HFFc6 (cell line): ENCODE results near the gene LIF. TPM values are rescaled to one million over a fixed set of nuclear protein-coding genes. Genes with fewer than 3 reads are reported as not detected.

ENCODE experiments used
- DNase-seq: peaks from one replicate; pipeline ENCODE4 v3.0.0-alpha.2; 2018
- H3K27ac Mint-ChIP-seq: 2 replicates; pipeline ENCODE4 v1.8.0; 2020; ENCODE audit warnings: mild to moderate bottlenecking, mixed read lengths
- H3K27me3 Mint-ChIP-seq: 2 replicates; pipeline ENCODE4 v1.8.0; 2021; ENCODE audit warnings: mild to moderate bottlenecking, moderate library complexity, mixed read lengths; ENCODE audit not compliant: insufficient read depth
- H3K36me3 Mint-ChIP-seq: 2 replicates; pipeline ENCODE4 v1.8.0; 2021; ENCODE audit warnings: low read depth, mixed read lengths
- H3K4me1 Mint-ChIP-seq: 2 replicates; pipeline ENCODE4 v1.8.0; 2020; ENCODE audit warnings: low read depth, mixed read lengths
- H3K4me3 Mint-ChIP-seq: 2 replicates; pipeline ENCODE4 v1.8.0; 2020; ENCODE audit warnings: mild to moderate bottlenecking, moderate library complexity, mixed read lengths
- H3K9me3 Mint-ChIP-seq: 2 replicates; pipeline ENCODE4 v1.8.0; 2020; ENCODE audit warnings: mild to moderate bottlenecking, mixed read lengths
- total RNA-seq, 6 experiments: library from RNA; stranded (reverse); fragmentation: NEBNext Ultra II Directional; extraction: Animal tissue kit (Norgen Biotek cat#: 25700); gene quantifications; 2 replicates in 1 of 6; 3 replicates in 5 of 6; pipeline ENCODE4 v1.2.3, GENCODE V29; 2021
- TF ChIP-seq, protein P1 (sequence below): fragments of 200-600 bp; sonication (generic); IDR thresholded peaks from 2 replicates; pipeline ENCODE4 v1.5.0; 2021; ENCODE audit warnings: antibody characterized with exemption, mild to moderate bottlenecking

LIF gene
- total RNA-seq, 6 experiments from 2014 or later, result 0.40 to 2.2 (median 1.1) TPM

DNA sequence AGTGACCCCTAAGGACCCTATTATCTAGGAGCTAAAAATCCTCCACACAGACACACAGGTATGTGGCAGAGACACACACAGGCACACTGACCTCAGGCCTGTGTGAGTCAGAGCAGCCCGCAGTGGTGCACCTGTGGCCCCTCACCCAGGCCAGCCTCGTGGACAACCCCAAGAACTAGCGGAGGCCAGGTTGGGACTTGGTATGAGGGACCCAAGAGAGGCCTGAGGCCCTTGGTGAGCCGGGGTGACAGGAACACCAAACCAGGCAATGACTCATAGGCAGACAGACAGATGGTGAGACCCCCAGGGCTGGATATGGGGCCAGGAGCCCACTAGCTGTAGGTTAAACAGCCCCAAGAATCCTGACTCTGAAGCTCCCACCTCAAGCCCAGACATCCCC lies 36.8 kb upstream of the LIF start:
- no peaks in the 10 kb centered on the region for H3K9me3 Mint-ChIP-seq
- H3K4me3 Mint-ChIP-seq, result no peak overlapping the region
- peaks cover 14% of the 10 kb centered on the region for H3K4me1 Mint-ChIP-seq
- DNase-seq, result no peak
- TF ChIP-seq, protein P1, sequence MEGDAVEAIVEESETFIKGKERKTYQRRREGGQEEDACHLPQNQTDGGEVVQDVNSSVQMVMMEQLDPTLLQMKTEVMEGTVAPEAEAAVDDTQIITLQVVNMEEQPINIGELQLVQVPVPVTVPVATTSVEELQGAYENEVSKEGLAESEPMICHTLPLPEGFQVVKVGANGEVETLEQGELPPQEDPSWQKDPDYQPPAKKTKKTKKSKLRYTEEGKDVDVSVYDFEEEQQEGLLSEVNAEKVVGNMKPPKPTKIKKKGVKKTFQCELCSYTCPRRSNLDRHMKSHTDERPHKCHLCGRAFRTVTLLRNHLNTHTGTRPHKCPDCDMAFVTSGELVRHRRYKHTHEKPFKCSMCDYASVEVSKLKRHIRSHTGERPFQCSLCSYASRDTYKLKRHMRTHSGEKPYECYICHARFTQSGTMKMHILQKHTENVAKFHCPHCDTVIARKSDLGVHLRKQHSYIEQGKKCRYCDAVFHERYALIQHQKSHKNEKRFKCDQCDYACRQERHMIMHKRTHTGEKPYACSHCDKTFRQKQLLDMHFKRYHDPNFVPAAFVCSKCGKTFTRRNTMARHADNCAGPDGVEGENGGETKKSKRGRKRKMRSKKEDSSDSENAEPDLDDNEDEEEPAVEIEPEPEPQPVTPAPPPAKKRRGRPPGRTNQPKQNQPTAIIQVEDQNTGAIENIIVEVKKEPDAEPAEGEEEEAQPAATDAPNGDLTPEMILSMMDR, result no peak
- H3K27ac Mint-ChIP-seq, result no peak overlapping the region
- no peaks in the 10 kb centered on the region for H3K36me3 Mint-ChIP-seq
- H3K27me3 Mint-ChIP-seq, result peaks cover 3% of the 10 kb centered on the region

- H3K9me3 Mint-ChIP-seq, result no peaks in the 10 kb centered on the region
- no peak overlapping the region for H3K27ac Mint-ChIP-seq
- H3K36me3 Mint-ChIP-seq, result no peaks in the 10 kb centered on the region
- peaks cover 3% of the 10 kb centered on the region; the same call in 1 of the 2 replicates for H3K27me3 Mint-ChIP-seq
- TF ChIP-seq, protein P1, result no peak
- DNase-seq, result no peak
- peaks cover 16% of the 10 kb centered on the region for H3K4me1 Mint-ChIP-seq
- H3K4me3 Mint-ChIP-seq, result no peak overlapping the region
Observed at GRCh38 chr22:30282616-30283046, 36.1 kb upstream of the LIF start.

DNA sequence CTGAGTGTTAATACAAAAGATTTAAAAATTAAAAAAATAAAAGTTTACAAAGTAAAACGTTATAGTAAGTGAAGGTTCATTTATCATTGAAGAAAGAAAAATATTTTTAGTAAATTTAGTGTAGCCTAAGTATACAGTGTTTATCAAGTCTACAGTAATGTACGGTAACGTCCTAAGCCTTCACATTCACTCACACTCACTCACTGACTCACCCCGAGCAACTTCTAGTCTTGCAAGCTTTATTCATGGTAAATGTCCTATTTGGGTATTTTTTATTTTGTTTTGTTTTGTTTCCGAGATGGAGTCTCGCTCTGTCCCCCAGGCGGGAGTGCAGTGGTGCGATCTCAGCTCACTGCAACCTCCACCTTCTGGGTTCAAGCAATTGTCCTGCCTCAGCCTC lies 33.9 kb upstream of the LIF start:
- Mint-ChIP-seq H3K36me3 (no peaks in the 10 kb centered on the region), H3K27me3 (peaks cover 3% of the 10 kb centered on the region; the same call in 1 of the 2 replicates), H3K9me3 (no peaks in the 10 kb centered on the region), H3K4me3 (no peak overlapping the region), H3K27ac (no peak overlapping the region), H3K4me1 (peaks cover 21% of the 10 kb centered on the region)
- no peak for DNase-seq
- TF ChIP-seq, protein P1, result no peak

DNA sequence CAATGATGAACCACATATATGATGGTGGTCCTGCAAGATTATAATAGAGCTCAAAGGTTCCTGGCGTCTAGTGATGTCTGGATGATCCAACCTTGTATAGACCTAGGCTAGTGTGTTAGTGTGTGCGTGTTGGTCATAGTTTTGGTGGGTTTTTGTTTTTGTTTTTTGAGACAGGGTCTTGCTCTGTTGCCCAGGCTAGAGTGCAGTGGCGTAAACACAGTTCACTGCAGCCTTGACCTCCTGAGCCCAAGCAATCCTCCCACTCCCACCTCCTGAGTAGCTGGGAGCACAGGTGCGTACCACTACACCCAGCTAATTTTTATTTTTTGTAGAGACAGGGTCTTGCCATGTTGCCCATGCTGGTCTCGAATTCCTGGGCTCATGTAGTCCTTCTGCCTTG lies 33.4 kb upstream of the LIF start:
- no peaks in the 10 kb centered on the region for H3K36me3 Mint-ChIP-seq
- peaks cover 3% of the 10 kb centered on the region; the same call in 1 of the 2 replicates for H3K27me3 Mint-ChIP-seq
- H3K4me3 Mint-ChIP-seq, result no peak overlapping the region
- TF ChIP-seq, protein P1, result no peak
- DNase-seq, result no peak
- no peaks in the 10 kb centered on the region for H3K9me3 Mint-ChIP-seq
- no peak overlapping the region for H3K27ac Mint-ChIP-seq
- H3K4me1 Mint-ChIP-seq, result peaks cover 21% of the 10 kb centered on the region

- no peak overlapping the region for H3K27ac Mint-ChIP-seq
- H3K36me3 Mint-ChIP-seq, result no peaks in the 10 kb centered on the region
- peaks cover 8% of the 10 kb centered on the region for H3K27me3 Mint-ChIP-seq
- H3K9me3 Mint-ChIP-seq, result no peaks in the 10 kb centered on the region
- H3K4me3 Mint-ChIP-seq, result no peak overlapping the region
- DNase-seq, result no peak
- H3K4me1 Mint-ChIP-seq, result peaks cover 21% of the 10 kb centered on the region
- TF ChIP-seq, protein P1, result no peak
Observed at GRCh38 chr22:30279046-30279788, 32.7 kb upstream of the LIF start.
